Stomach (tissue), 4 donors: ENCODE measurements around the gene NVL.

Experiments
- POLR2A ChIP-seq, 4 donors: fragments of 450-650 bp; IDR thresholded peaks; one replicate each; pipeline ENCODE4 v1.6.1; 2016; ENCODE audit warnings: antibody characterized with exemption in 4 of 4, control low read depth in 2 of 4, mild to moderate bottlenecking in 1 of 4, moderate library complexity in 1 of 4
- POLR2AphosphoS5 ChIP-seq, 3 donors: sonication (generic); formaldehyde crosslinking; IDR thresholded peaks; one replicate each; pipeline ENCODE4 v1.6.1; 2016; ENCODE audit warnings: antibody characterized with exemption in 3 of 3
- TF ChIP-seq, protein P1 (sequence below), 7 experiments: fragments of 450-650 bp in 4 of 7; fragments of 200-600 bp in 3 of 7; sonication (generic) in 3 of 7; IDR thresholded peaks; one replicate each; pipeline ENCODE4 v1.5.1; 2016 to 2019; ENCODE audit warnings: antibody characterized with exemption in 7 of 7, control low read depth in 2 of 7, mild to moderate bottlenecking in 1 of 7

DNA sequence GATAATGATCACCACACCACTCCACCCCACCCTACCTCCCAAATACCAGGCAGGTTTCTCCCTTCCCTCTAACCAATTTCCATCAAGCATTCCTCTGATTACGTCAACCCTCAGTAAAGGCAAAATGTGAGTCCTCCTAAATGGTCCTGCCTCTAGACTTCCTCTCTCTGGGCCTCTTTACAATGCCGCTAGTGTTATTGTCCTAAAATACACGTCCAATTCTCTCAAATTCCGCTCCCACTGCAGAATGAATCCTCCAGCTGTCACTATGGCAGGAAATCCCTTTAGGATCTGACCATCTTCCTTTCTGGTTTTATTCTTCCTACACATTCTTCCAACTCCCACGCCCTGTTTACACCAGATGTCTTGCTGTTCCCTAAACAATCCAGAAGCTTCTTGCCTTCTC, 78.2 kb downstream of the NVL start:
- TF ChIP-seq POLR2AphosphoS5 (IDR thresholded peaks at IDR 0.05) (no peak), POLR2A (IDR thresholded peaks at IDR 0.05) (no peak)
- TF ChIP-seq, protein P1, sequence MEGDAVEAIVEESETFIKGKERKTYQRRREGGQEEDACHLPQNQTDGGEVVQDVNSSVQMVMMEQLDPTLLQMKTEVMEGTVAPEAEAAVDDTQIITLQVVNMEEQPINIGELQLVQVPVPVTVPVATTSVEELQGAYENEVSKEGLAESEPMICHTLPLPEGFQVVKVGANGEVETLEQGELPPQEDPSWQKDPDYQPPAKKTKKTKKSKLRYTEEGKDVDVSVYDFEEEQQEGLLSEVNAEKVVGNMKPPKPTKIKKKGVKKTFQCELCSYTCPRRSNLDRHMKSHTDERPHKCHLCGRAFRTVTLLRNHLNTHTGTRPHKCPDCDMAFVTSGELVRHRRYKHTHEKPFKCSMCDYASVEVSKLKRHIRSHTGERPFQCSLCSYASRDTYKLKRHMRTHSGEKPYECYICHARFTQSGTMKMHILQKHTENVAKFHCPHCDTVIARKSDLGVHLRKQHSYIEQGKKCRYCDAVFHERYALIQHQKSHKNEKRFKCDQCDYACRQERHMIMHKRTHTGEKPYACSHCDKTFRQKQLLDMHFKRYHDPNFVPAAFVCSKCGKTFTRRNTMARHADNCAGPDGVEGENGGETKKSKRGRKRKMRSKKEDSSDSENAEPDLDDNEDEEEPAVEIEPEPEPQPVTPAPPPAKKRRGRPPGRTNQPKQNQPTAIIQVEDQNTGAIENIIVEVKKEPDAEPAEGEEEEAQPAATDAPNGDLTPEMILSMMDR (IDR thresholded peaks at IDR 0.05), result no peak
